ENCODE measurements around the gene ABHD17A.

ABHD17A gene

DNA sequence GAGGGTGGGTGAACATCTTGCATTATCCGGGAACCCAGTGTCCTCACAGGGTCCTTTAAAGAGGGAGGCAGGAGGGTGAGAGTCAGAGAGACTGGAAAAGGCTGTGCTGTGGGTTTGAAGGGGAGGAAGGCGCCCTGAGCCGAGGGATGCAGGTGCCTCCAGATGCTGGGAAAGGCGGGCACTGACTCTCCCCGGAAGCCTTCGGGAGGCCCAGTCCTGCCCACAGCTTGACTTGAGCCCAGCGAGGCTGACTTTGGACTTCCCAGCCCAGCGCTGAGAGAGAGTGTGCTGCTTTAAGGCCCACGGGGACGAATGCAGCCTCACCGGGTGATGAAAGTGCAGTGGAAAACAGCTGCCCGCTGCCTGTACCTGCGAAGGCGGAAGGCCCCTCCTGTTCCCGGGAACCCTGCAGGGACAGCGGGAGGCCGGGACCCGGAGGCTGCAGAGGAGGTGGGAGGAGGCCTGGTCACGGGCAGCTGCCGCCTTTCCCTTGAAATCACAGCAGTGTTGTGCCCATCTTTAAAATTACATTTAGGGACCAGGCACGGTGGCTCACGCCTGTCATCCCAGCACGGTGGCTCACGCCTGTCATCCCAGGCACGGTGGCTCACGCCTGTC lies 53.1 kb downstream of the ABHD17A start:
- DNase-seq, result no peak

DNA sequence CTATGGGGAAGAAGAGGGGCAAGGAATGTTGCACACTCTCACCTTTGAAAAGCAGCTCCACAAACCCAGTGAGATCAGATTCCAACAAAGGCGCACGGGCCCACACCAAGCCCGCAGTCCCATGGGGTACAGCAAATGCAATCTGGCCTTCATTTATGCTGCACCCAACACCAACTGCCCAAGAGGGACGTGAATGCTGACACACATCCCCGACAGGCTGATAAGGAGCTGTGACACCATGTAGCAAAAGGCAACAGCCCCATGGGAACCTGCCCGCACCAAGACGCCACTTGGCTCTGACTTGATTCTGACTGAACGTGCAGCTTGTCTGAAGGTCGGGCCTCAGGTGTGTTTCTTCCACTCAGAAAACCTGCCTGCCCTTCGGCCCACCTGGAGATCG lies 54.3 kb downstream of the ABHD17A start:
- DNase-seq, result no peak

DNA sequence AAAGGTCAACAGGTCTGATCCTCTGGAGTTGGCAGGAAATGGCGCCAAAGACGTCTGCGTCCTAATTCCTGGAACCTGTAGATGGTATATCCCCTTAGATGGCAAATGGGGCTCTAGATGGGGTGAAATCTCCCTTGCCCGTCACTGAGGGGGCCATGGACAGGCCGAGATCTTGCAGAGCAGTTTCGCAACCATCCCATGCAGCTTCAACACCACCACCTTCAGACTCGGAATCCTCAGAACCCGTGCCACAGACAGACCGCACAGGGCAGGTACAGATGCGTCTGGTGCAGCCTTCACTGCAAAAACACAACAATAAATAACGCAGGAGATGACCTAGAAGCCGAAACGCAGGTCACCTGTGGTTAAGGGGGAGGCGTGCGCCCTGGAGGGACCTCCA lies 54.7 kb downstream of the ABHD17A start:
- no peak for DNase-seq

DNA sequence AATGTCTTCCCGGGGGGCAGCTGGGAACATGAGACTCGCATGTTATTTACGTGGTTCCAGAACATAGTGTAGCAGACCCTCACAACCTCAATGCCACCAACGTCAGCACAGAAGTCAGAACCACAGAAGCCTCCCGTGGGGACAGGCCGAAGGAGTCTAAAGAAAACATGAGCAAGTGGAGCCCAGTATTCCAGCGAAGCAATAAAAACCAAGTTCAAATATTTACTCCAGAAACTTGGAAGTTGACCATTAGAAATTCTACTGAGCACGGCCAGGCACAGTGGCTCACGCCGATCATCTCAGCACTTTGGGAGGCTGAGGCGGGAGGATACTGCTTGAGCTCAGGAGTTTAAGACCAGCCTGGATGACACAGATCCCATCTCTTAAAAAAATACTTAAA lies 55.3 kb downstream of the ABHD17A start:
- DNase-seq, result no peak

DNA sequence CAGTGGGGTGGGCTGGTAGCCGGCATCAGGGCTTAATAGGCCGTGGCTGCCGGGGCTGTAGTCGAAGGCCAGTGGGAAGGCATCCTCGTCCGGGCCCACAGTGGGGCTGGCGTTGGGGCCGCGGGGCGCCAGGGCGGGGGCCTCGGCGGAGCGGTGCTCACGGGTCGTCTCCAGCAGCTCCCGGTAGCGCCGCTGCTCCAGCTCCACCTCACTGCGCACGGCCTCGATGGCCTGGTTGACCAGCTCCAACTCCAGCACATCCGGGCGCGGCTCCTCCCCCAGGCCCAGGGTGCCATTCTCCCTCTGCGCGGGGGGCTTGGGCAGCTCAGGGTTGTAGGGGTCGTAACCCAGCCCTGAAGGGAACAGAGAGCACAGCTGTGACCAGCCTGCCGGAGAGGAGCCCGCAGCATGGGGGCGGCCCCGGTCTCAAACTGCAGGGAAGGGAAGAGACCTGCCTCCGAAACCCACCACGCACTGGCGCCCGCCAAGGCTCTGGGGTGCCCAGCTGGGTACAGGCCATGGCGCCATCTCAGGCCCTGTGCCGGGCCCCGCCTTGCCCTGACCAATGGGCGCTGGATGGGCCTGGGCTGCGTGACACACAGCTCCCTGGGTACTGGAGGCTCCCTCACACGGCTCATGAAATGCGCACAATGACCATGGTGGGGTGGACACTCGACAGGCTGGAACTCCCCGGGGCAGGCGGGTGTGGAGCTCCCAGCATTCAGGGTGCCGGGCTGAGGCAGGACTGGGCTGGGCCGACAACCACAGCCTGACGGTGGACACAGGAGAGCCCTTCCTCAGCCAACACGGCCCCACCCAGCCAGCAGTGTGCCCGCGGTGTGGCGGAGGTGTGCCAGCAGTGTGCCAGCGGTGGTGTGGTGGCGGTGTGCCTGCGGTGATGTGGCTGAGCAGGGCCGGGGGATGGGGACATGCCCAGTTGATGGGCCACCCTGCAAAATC lies 56.7 kb downstream of the ABHD17A start:
- DNase-seq, result no peak

DNA sequence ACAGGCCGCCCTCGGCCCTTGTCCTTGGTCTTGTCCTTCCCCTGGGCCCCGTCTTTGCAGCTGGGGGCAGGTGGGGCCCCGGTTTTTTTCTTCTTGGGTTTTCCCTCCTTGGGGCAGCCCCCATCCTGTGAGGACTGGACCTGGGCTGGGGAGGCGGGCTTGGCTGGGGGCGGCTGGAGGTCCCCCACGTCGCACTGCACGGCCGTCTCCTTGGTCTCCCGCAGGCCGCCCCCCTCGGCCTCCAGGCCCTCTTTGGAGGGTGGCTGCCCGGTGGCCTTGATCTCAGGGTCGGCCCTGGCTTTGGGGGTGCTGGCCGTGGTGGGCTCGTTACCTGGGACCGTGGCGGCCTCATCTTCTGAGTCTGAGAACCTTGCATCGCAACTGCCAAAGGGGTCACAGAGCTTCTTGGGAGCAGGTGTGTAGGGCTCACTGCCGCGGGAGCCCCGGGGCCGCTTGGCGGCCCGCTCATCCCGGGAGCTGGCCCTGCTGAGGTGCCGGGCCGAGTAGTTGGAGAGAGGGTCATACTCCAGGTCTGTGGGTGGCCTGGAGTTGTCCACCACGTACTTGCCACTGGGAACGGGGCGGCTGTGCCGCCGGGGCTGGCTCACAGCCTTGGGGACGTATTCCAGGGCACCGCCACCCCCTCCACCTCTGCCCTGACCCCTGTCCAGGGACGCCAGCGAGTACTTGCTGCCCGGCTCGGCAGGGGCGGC lies 57.6 kb downstream of the ABHD17A start:
- DNase-seq, result no peak
